ENCODE measurements around the gene ADAM22.

The ADAM22 gene

DNA sequence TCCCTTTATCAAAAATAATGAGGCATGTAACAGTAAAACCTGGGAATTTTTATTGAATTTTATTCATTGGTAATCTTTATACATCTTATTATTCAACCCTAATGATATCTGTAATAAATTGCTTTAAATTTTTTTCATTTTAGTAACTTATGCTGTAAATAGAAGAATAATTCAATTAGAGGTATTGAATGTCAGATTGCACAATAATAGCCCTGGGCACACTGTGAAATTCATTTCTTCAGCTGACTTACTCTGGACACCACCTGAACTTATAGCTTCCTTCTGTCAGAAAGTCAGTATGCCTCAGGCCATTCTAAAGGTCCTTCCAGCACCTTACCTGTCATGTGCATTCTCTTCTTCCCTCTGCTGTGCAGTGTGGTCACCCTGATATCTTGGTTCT, 59.2 kb downstream of the ADAM22 start:
- TF ChIP-seq CTCF (IDR thresholded peaks at IDR 0.05; ENCODE audit: low read length) (no peak), EZH2phosphoT487 (IDR thresholded peaks at IDR 0.05; ENCODE audit: low read length) (no peak), EZH2 (optimal IDR thresholded peaks at IDR 0.05; ENCODE audit: low read depth, low read length) (no peak)
- Histone ChIP-seq H3K4me1 (ENCODE audit: low read length) (no peaks in the 10 kb centered on the region), H4K20me1 (ENCODE audit: insufficient read depth, low read length) (no peaks in the 10 kb centered on the region), H3F3A (ENCODE audit: insufficient read depth, low read length) (no peaks in the 10 kb centered on the region), H3K4me3 (ENCODE audit: low read length) (no peak overlapping the region), H3K9me2 (replicated peaks; ENCODE audit: insufficient read depth, low read length) (no peaks in the 10 kb centered on the region), H3K9ac (ENCODE audit: low read length) (no peak overlapping the region), H3K36me3 (replicated peaks; ENCODE audit: insufficient read depth, low read length) (no peaks in the 10 kb centered on the region), H2AFZ (ENCODE audit: low read length) (no peak overlapping the region), H3K4me2 (ENCODE audit: low read depth, low read length) (no peak overlapping the region), H3K27me3 (replicated peaks; ENCODE audit: insufficient read depth, low read length) (no peaks in the 10 kb centered on the region), H3K27ac (ENCODE audit: low read length) (no peak overlapping the region), H3K9me3 (replicated peaks; ENCODE audit: insufficient read depth, low read length) (no peaks in the 10 kb centered on the region), H3K79me2 (ENCODE audit: low read length) (no peaks in the 10 kb centered on the region)
- no peak for DNase-seq

- Histone ChIP-seq H2AFZ (ENCODE audit: low read length) (no peak overlapping the region), H3K9me2 (replicated peaks; ENCODE audit: insufficient read depth, low read length) (no peaks in the 10 kb centered on the region), H3K9ac (ENCODE audit: low read length) (no peak overlapping the region), H3K79me2 (ENCODE audit: low read length) (no peaks in the 10 kb centered on the region), H3F3A (ENCODE audit: insufficient read depth, low read length) (no peaks in the 10 kb centered on the region), H3K4me1 (ENCODE audit: low read length) (no peaks in the 10 kb centered on the region), H3K27me3 (replicated peaks; ENCODE audit: insufficient read depth, low read length) (no peaks in the 10 kb centered on the region), H3K9me3 (replicated peaks; ENCODE audit: insufficient read depth, low read length) (no peaks in the 10 kb centered on the region), H4K20me1 (ENCODE audit: insufficient read depth, low read length) (no peaks in the 10 kb centered on the region), H3K4me3 (ENCODE audit: low read length) (no peak overlapping the region), H3K36me3 (replicated peaks; ENCODE audit: insufficient read depth, low read length) (no peaks in the 10 kb centered on the region), H3K4me2 (ENCODE audit: low read depth, low read length) (no peak overlapping the region), H3K27ac (ENCODE audit: low read length) (no peak overlapping the region)
- no peak for TF ChIP-seq CTCF (IDR thresholded peaks at IDR 0.05; ENCODE audit: low read length)
- TF ChIP-seq EZH2phosphoT487 (IDR thresholded peaks at IDR 0.05; ENCODE audit: low read length) = no peak
- TF ChIP-seq EZH2 (optimal IDR thresholded peaks at IDR 0.05; ENCODE audit: low read depth, low read length) = no peak
- no peak for DNase-seq
Observed at GRCh38 chr7:87999261-87999660, 65.2 kb downstream of the ADAM22 start.

DNA sequence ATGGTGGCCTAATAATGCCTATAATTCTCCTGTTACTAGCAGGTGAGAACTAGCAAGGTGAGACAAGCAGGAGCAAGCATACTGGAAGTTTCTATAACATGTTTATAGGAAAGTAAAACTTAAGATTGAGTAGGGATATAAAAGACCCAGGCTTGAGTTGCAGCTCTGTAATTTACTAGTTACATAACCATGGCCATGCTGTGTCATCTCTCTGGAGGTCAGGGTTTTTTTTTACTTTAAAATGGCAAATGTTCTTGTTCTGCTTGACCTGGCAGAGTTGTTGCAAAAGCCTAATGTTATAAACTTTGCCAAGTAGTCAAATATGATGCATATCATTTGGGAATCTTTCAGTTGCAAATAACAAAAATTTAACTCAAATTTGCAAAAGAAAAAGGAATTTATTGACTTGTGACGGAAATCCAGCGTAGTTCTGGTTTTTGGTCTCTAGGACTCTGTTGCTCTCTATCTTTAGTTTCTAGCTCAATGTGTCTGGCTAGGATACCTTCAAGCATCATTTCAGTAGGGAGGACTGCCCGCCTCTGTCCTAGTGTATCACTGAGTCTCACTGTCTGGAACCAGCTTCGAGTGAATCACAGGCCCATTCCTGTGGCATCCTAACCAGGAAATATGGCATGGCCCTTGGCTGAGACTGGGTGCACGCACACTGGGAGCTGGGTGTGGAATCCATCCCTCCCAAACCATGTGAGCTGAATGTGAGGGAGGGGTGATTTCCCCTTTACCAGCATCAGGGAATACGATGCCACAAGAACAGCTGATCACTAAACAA, 67.9 kb downstream of the ADAM22 start:
- DNase-seq = no peak
- TF ChIP-seq EZH2 (optimal IDR thresholded peaks at IDR 0.05; ENCODE audit: low read depth, low read length) (no peak), EZH2phosphoT487 (IDR thresholded peaks at IDR 0.05; ENCODE audit: low read length) (no peak), CTCF (IDR thresholded peaks at IDR 0.05; ENCODE audit: low read length) (no peak)
- H3K27ac ChIP-seq (ENCODE audit: low read length) = no peak overlapping the region

More for the DNA sequence above, 67.9 kb downstream of the ADAM22 start:
- no peaks in the 10 kb centered on the region for H3K9me3 ChIP-seq (replicated peaks; ENCODE audit: insufficient read depth, low read length)
- no peaks in the 10 kb centered on the region for H3F3A ChIP-seq (ENCODE audit: insufficient read depth, low read length)
- no peaks in the 10 kb centered on the region for H3K27me3 ChIP-seq (replicated peaks; ENCODE audit: insufficient read depth, low read length)
- no peaks in the 10 kb centered on the region for H3K36me3 ChIP-seq (replicated peaks; ENCODE audit: insufficient read depth, low read length)
- no peak overlapping the region for H3K4me3 ChIP-seq (ENCODE audit: low read length)
- H3K9me2 ChIP-seq (replicated peaks; ENCODE audit: insufficient read depth, low read length) = no peaks in the 10 kb centered on the region
- no peaks in the 10 kb centered on the region for H3K79me2 ChIP-seq (ENCODE audit: low read length)
- no peak overlapping the region for H3K4me2 ChIP-seq (ENCODE audit: low read depth, low read length)
- H2AFZ ChIP-seq (ENCODE audit: low read length) = no peak overlapping the region
- H3K9ac ChIP-seq (ENCODE audit: low read length) = no peak overlapping the region
- H4K20me1 ChIP-seq (ENCODE audit: insufficient read depth, low read length) = no peaks in the 10 kb centered on the region
- no peaks in the 10 kb centered on the region for H3K4me1 ChIP-seq (ENCODE audit: low read length)
